Measurements from ENCODE around the gene TIMMDC1. TPM values are rescaled to one million over a fixed set of nuclear protein-coding genes. Genes with fewer than 3 reads are reported as not detected.

The TIMMDC1 gene
- total and polyA plus RNA-seq, 7 donors = 37.6 to 77.2 (median 53.2) TPM

DNA sequence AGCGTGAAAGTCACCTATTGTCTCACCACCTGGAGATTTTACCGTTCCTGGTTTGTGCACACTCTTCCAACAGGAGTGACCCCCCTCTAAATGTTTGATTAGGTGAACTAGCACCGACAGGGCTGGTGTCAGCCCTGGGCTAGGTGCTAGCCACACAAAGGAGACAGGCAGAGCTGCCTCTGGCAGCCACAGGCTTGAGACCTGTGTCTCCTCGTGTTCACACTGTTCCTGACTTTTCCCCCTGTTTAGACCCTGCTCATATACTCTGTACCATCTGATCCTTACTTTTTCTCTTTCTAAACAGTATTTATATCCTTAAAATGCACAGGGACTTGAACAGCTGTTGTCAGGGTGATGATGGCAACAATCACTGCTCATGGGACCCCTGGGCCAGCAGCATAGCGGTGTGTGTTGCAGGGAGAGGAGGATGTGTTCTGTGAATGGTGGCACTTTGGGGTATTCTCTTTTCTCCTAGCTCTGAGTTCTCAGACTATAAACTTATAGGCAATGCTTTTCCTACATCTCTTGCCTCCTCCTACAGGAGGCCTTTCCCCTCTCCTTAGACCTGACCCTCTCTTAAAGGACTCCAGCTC, 55.6 kb downstream of the TIMMDC1 start:
- intact Hi-C loops (cut with DNase I) = no loop called here
- TF ChIP-seq CTCF (IDR thresholded peaks at IDR 0.05) = no peak
- no peak for TF ChIP-seq POLR2AphosphoS5 (IDR thresholded peaks at IDR 0.05)
- no peak for TF ChIP-seq POLR2A (IDR thresholded peaks at IDR 0.05)
- no peak for TF ChIP-seq EP300 (IDR thresholded peaks at IDR 0.05)
- no peaks in the 10 kb centered on the region for H3K36me3 ChIP-seq
- no peak for DNase-seq
- no peaks in the 10 kb centered on the region for H3K27me3 ChIP-seq
- H3K4me1 ChIP-seq = no peaks in the 10 kb centered on the region
- no peaks in the 10 kb centered on the region for H3K9me3 ChIP-seq
- no peak overlapping the region for H3K4me3 ChIP-seq
- no peak overlapping the region for H3K27ac ChIP-seq
- WGBS, 2 donors = 63 to 68% methylated on average over 5 of the region's 5 CpGs

- no peak overlapping the region for H3K4me3 ChIP-seq
- no peak for TF ChIP-seq CTCF (IDR thresholded peaks at IDR 0.05)
- no peak for TF ChIP-seq EP300 (IDR thresholded peaks at IDR 0.05)
- no peak for TF ChIP-seq POLR2AphosphoS5 (IDR thresholded peaks at IDR 0.05)
- TF ChIP-seq POLR2A (IDR thresholded peaks at IDR 0.05) = no peak
- no peaks in the 10 kb centered on the region for H3K9me3 ChIP-seq
- intact Hi-C loops (cut with DNase I) = no loop called here
- no peak overlapping the region for H3K27ac ChIP-seq
- H3K36me3 ChIP-seq = no peaks in the 10 kb centered on the region
- no peaks in the 10 kb centered on the region for H3K4me1 ChIP-seq
- DNase-seq = no peak
- no peaks in the 10 kb centered on the region for H3K27me3 ChIP-seq
- WGBS, 2 donors = 56 to 58% methylated on average over 4 of the region's 4 CpGs
These were observed 57.0 kb downstream of the TIMMDC1 start for GRCh38 chr3:119555309-119555735.

DNA sequence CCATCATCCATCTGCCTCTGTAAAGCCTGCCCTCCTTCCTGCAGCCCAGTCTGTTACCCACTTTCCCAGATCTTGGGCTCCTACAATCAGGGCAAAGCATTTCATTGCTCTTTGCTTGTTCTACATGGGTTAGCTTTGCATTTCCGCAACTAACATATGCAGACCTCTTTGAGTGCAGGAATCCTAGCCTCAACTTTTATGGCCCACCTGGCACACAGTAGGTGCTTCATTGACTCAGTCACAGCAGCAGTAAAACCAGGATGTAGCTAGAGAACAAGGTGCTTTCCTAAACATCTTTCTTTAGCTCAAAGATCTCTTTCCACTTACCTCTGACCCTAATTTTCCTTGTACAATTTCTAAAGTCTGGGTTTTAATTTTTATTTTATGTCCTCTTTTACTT, 57.6 kb downstream of the TIMMDC1 start:
- no peak for TF ChIP-seq POLR2AphosphoS5 (IDR thresholded peaks at IDR 0.05)
- TF ChIP-seq EP300 (IDR thresholded peaks at IDR 0.05) = no peak
- TF ChIP-seq POLR2A (IDR thresholded peaks at IDR 0.05) = no peak
- no peak for TF ChIP-seq CTCF (IDR thresholded peaks at IDR 0.05)
- Histone ChIP-seq H3K4me3 (no peak overlapping the region), H3K36me3 (no peaks in the 10 kb centered on the region), H3K27me3 (no peaks in the 10 kb centered on the region), H3K27ac (no peak overlapping the region), H3K4me1 (no peaks in the 10 kb centered on the region), H3K9me3 (no peaks in the 10 kb centered on the region)
- DNase-seq = no peak
- 80 to 92% methylated on average over 1 of the region's 1 CpG for WGBS, 2 donors
- intact Hi-C loops (cut with DNase I) = no loop called here

DNA sequence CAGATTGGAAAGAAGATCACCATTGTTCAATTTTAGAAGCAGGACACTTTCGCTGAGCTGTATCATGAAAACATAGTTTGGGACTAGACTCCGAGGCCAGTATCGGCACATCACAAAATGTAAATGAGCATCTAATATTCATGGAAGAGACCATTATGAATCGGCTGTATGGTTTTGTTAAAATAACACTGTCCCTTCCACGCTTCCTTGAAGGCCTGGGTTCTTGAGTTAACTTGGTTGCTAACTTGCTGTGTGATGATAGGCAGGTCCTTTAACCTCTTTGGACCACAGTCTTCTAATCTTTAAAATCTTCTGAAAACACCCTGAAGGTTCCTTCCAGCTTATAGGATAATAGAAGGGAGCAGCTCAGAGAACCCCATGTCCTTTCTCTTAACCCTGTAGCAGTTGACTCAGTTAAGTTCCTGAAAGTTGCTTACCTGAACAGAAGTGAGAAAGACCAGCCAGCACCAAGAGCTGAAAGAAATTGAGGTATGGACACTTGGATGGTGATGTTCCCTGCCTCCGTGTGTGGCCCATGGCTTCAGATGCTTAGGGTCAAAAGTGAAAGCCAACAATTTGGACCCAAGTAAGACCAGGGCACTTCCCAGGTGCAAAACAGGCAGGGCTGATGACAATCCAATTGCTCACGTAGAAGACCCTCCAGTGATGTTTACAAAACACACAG, 59.0 kb downstream of the TIMMDC1 start:
- Histone ChIP-seq H3K36me3 (no peaks in the 10 kb centered on the region), H3K4me3 (no peak overlapping the region), H3K9me3 (no peaks in the 10 kb centered on the region), H3K27me3 (no peaks in the 10 kb centered on the region), H3K27ac (no peak overlapping the region), H3K4me1 (no peaks in the 10 kb centered on the region)
- no peak for TF ChIP-seq EP300 (IDR thresholded peaks at IDR 0.05)
- TF ChIP-seq POLR2AphosphoS5 (IDR thresholded peaks at IDR 0.05) = no peak
- TF ChIP-seq POLR2A (IDR thresholded peaks at IDR 0.05) = no peak
- no peak for TF ChIP-seq CTCF (IDR thresholded peaks at IDR 0.05)
- WGBS, 2 donors = 87 to 89% methylated on average over 7 of the region's 7 CpGs
- intact Hi-C loops (cut with DNase I) = no loop called here
- no peak for DNase-seq
